IMR-90 (cell line): ENCODE data around the gene EFHC1.

Experiments used
- BHLHE40 ChIP-seq: fragments of 150-350 bp; IDR thresholded peaks from 2 replicates; pipeline ENCODE4 v1.6.1; 2016; ENCODE audit warnings: mild to moderate bottlenecking, low read depth, low read length
- CTCF ChIP-seq: conservative IDR thresholded peaks from 2 replicates; pipeline ENCODE4 v1.5.1; 2012; ENCODE audit warnings: mild to moderate bottlenecking, low read depth, low read length, improper control_type of control experiment
- MAZ ChIP-seq: IDR thresholded peaks from 2 replicates; pipeline ENCODE4 v1.6.1; 2012; ENCODE audit warnings: low read depth, mild to moderate bottlenecking, low read length, improper control_type of control experiment, moderate library complexity, borderline replicate concordance
- MXI1 ChIP-seq: IDR thresholded peaks from 2 replicates; pipeline ENCODE4 v1.6.1; 2012; ENCODE audit warnings: low read depth, mild to moderate bottlenecking, low read length, moderate library complexity, borderline replicate concordance
- RAD21 ChIP-seq: IDR thresholded peaks from 2 replicates; pipeline ENCODE4 v1.6.1; 2012; ENCODE audit warnings: low read length, improper control_type of control experiment
- RFX5 ChIP-seq: IDR thresholded peaks from 2 replicates; pipeline ENCODE4 v1.8.0; 2012; ENCODE audit warnings: low read depth, mild to moderate bottlenecking, low read length, moderate library complexity

- TF ChIP-seq RAD21 (no peak), CTCF (no peak), MAZ (no peak), RFX5 (no peak), BHLHE40 (no peak), MXI1 (no peak)
Measured at GRCh38 chr6:52570291-52570700, 150.2 kb downstream of the EFHC1 start.
